ENCODE measurements around the gene WNT3. TPM values are rescaled to one million over a fixed set of nuclear protein-coding genes. Genes with fewer than 3 reads are reported as not detected.

Gene WNT3
- total and polyA plus RNA-seq, 2 experiments from 2014 or later: 2.1 to 3.0 TPM

DNA sequence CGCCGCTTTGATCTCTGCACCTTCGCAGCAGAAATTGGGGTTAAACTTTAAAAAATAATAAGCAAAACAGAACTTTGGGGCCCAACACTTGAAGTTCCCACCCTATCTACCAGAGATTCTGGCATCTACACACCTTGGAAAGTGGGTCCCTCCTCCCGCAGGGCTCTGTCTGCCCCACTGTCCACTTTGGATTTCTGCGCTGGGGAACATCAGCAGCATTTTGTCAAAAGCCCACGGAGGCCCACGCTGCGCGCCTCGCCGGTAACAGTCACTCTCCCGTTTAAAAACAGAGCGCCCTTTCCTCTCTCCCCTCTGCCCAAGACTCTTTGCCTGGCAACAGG lies 32.2 kb upstream of the WNT3 start:
- H3K27ac ChIP-seq: no peak overlapping the region

DNA sequence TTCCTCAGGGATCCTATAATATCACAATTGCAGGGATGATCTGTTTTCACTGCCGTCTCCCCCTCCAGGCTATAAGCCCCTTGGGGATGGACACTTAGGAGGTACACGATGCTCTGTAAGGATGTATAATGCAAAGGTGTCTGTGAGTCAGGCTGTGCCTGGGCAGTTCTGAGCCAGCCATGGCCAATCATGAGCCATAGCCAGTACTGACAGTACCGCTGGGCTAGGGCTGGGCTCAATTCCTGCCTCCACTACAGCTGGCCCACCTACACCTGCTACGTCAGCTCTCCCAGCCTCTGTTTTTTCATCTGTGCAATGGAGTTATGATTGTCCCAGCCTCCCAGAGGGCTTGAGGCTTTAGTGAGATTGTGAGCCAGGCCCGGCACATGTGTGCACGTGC lies 30.0 kb upstream of the WNT3 start:
- 29 to 39% methylated on average over 5 to 6 of the region's 6 CpGs for WGBS, 2 experiments (ENCODE audit: low coverage in 1 of 2, low lambda C conversion rate in 2 of 2, missing lambda C conversion rate in 2 of 2)
- TF ChIP-seq EZH2phosphoT487 (IDR thresholded peaks at IDR 0.05; ENCODE audit: insufficient read depth, low read depth): no peak
- TF ChIP-seq EZH2 (IDR thresholded peaks at IDR 0.05; ENCODE audit: insufficient read depth, poor library complexity, severe bottlenecking): no peak
- Histone ChIP-seq H2AFZ (no peak overlapping the region), H3F3A (ENCODE audit: insufficient read depth) (no peaks in the 10 kb centered on the region), H4K20me1 (ENCODE audit: insufficient read depth) (no peaks in the 10 kb centered on the region), H3K4me3 (no peak overlapping the region), H3K4me2 (ENCODE audit: unreplicated experiment) (no peak overlapping the region), H3K36me3 (ENCODE audit: low read depth) (no peaks in the 10 kb centered on the region), H3K79me2 (ENCODE audit: insufficient read depth) (no peaks in the 10 kb centered on the region), H3K27ac (no peak overlapping the region), H3K9ac (no peak overlapping the region), H3K4me1 (ENCODE audit: insufficient read depth) (no peaks in the 10 kb centered on the region), H3K9me2 (ENCODE audit: insufficient read depth) (no peaks in the 10 kb centered on the region), H3K9me3 (ENCODE audit: low read depth) (no peaks in the 10 kb centered on the region), H3K27me3 (replicated peaks; ENCODE audit: insufficient read depth) (peaks cover 50% of the 10 kb centered on the region)
- DNase-seq: no peak
- in situ Hi-C loops (cut with MboI): loop anchor here (10.0 kb wide), 1 partner anchor 86 kb away; no protein-coding TSS in a partner anchor

More for the DNA sequence above, 32.2 kb upstream of the WNT3 start:
- Histone ChIP-seq H3K9ac (no peak overlapping the region), H3K4me2 (ENCODE audit: unreplicated experiment) (no peak overlapping the region), H3K4me3 (no peak overlapping the region), H3K27me3 (replicated peaks; ENCODE audit: insufficient read depth) (peaks cover 48% of the 10 kb centered on the region), H3K9me2 (ENCODE audit: insufficient read depth) (no peaks in the 10 kb centered on the region), H3K9me3 (ENCODE audit: low read depth) (no peaks in the 10 kb centered on the region), H3K36me3 (ENCODE audit: low read depth) (no peaks in the 10 kb centered on the region), H4K20me1 (ENCODE audit: insufficient read depth) (no peaks in the 10 kb centered on the region), H3F3A (ENCODE audit: insufficient read depth) (no peaks in the 10 kb centered on the region), H2AFZ (no peak overlapping the region), H3K79me2 (ENCODE audit: insufficient read depth) (no peaks in the 10 kb centered on the region), H3K4me1 (ENCODE audit: insufficient read depth) (no peaks in the 10 kb centered on the region)
- DNase-seq: no peak
- 31 to 40% methylated on average over 13 of the region's 13 CpGs for WGBS, 2 experiments (ENCODE audit: low coverage in 1 of 2, low lambda C conversion rate in 2 of 2, missing lambda C conversion rate in 2 of 2)
- TF ChIP-seq EZH2 (IDR thresholded peaks at IDR 0.05; ENCODE audit: insufficient read depth, poor library complexity, severe bottlenecking) (peak; percentile 91), EZH2phosphoT487 (IDR thresholded peaks at IDR 0.05; ENCODE audit: insufficient read depth, low read depth) (no peak)
- in situ Hi-C loops (cut with MboI): no loop called here

DNA sequence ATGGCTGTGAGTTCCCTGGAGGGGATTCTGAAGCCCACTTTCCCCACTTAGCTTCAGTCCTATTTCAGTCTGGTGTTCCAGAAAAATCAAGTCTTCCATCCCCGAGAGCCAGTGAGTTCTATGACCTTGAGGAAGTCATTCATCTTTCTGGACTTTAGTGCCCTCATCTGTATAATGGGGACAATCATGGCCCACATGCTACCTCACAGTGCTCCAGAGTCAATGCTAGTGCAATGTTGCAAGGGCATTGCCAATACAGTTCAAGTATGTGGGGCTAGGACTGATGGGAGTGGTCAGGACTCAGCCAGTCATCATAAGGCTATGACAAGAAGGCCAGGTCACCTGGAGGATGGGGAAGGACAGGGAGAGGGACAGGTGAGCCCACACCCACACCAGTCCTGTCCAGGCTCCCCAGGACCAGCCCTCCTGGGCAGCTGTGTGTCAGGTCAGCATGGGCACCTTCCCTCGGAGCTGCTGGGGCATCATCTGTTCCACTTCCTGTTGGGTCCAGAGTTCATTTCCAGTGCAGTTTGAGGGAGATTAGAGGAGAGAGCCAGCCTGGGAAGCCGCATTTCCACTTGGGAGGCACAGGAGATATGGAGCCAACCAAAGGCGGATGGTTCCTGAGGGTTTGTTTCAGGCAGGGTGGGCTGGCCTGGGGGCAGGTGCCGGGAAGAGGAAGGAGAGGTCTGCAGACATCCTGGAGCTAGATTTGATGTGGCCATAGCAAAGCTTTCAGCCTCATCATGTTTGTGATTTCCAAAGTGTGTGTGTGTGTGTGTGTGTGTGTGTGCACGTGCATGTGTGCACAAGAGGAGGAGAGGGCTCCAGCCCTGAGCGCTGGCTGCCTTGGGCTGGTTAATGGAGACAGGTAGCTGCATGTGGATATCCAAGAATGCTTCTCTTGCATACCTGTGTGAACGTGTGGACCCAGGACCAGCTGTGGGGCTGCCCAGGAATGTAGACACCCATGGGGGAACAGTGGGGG lies 29.0 kb upstream of the WNT3 start:
- Histone ChIP-seq H3K9ac (no peak overlapping the region), H3K9me2 (ENCODE audit: insufficient read depth) (no peaks in the 10 kb centered on the region), H2AFZ (no peak overlapping the region), H3K4me2 (ENCODE audit: unreplicated experiment) (no peak overlapping the region), H3K27ac (no peak overlapping the region), H3K4me1 (ENCODE audit: insufficient read depth) (no peaks in the 10 kb centered on the region), H3K36me3 (ENCODE audit: low read depth) (no peaks in the 10 kb centered on the region), H3K79me2 (ENCODE audit: insufficient read depth) (no peaks in the 10 kb centered on the region), H3K4me3 (no peak overlapping the region), H3K9me3 (ENCODE audit: low read depth) (no peaks in the 10 kb centered on the region), H4K20me1 (ENCODE audit: insufficient read depth) (no peaks in the 10 kb centered on the region), H3F3A (ENCODE audit: insufficient read depth) (no peaks in the 10 kb centered on the region), H3K27me3 (replicated peaks; ENCODE audit: insufficient read depth) (peaks cover 48% of the 10 kb centered on the region)
- in situ Hi-C loops (cut with MboI): loop anchor here (10.0 kb wide), 1 partner anchor 87 kb away; no protein-coding TSS in a partner anchor
- WGBS, 2 experiments (ENCODE audit: low coverage in 1 of 2, low lambda C conversion rate in 2 of 2, missing lambda C conversion rate in 2 of 2): 35 to 37% methylated on average over 8 of the region's 8 CpGs
- TF ChIP-seq EZH2 (IDR thresholded peaks at IDR 0.05; ENCODE audit: insufficient read depth, poor library complexity, severe bottlenecking) (no peak), EZH2phosphoT487 (IDR thresholded peaks at IDR 0.05; ENCODE audit: insufficient read depth, low read depth) (no peak)
- DNase-seq: no peak

DNA sequence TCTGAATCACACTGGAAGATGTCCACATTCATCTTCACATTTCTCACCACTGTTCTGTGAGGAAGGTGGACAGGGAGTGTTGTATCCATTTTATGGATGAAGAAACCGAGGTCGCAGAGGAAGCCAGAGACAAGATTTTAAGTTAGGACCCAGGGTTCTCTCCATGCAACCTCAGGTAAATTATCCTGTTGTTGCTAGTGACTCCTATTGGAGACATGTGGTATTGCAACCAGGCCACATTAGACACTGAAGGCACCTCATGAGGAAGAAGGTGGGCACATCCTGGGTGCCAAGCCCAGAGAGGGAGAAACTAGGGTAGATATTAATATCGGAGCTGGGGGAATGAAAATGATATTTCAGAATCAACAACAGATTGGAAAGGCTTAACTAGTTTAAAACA lies 24.3 kb upstream of the WNT3 start:
- Histone ChIP-seq H3K27me3 (replicated peaks; ENCODE audit: insufficient read depth) (peaks cover 32% of the 10 kb centered on the region), H3K9ac (no peak overlapping the region), H3K4me2 (ENCODE audit: unreplicated experiment) (no peak overlapping the region), H3K27ac (no peak overlapping the region), H4K20me1 (ENCODE audit: insufficient read depth) (no peaks in the 10 kb centered on the region), H3K9me3 (ENCODE audit: low read depth) (no peaks in the 10 kb centered on the region), H3K4me3 (no peak overlapping the region), H3K9me2 (ENCODE audit: insufficient read depth) (no peaks in the 10 kb centered on the region), H2AFZ (no peak overlapping the region), H3K79me2 (ENCODE audit: insufficient read depth) (no peaks in the 10 kb centered on the region), H3K4me1 (ENCODE audit: insufficient read depth) (no peaks in the 10 kb centered on the region), H3K36me3 (ENCODE audit: low read depth) (no peaks in the 10 kb centered on the region), H3F3A (ENCODE audit: insufficient read depth) (no peaks in the 10 kb centered on the region)
- TF ChIP-seq EZH2phosphoT487 (IDR thresholded peaks at IDR 0.05; ENCODE audit: insufficient read depth, low read depth) (no peak), EZH2 (IDR thresholded peaks at IDR 0.05; ENCODE audit: insufficient read depth, poor library complexity, severe bottlenecking) (no peak)
- WGBS, 2 experiments (ENCODE audit: low coverage in 1 of 2, low lambda C conversion rate in 2 of 2, missing lambda C conversion rate in 2 of 2): 55% methylated on average over 3 of the region's 3 CpGs
- in situ Hi-C loops (cut with MboI): loop anchor here (10.0 kb wide), 1 partner anchor 92 kb away; no protein-coding TSS in a partner anchor
- DNase-seq: no peak
